AG10803 (cell line): ENCODE measurements around the gene SHISA5.

Experiments used
- DNase-seq: peaks from one replicate; pipeline ENCODE4 v3.0.0; 2010; ENCODE audit warnings: low read depth
- H3K4me3 ChIP-seq: 2 replicates; pipeline ENCODE4 v1.5.1; 2011; ENCODE audit warnings: mild to moderate bottlenecking, low read length, control low read depth
- TF ChIP-seq, protein P1 (sequence below): conservative IDR thresholded peaks from 2 replicates; pipeline ENCODE4 v1.5.1; 2011; ENCODE audit warnings: mild to moderate bottlenecking, low read length, control low read depth, inconsistent platforms

The SHISA5 gene

DNA sequence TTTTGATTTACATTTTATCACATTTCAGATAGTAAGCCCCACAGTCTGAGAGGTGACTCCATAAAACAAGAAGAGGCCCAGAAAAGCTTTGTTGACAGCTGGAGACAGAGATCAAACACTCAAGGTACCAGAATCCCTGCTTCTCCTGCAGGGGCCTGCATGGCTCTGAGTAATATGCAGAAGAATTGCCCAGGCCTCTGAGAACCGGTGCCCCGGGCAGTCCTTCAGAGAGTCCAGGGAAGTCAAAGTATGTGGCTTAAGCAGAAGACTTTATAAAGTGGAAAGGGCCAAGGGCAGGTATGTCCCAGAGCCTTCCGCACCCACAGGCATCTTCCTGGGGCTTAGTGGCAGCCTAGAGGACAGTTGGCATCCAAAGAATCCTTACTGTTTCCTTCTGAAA, 44.6 kb downstream of the SHISA5 start:
- DNase-seq, result no peak
- H3K4me3 ChIP-seq, result no peak overlapping the region
- TF ChIP-seq, protein P1, sequence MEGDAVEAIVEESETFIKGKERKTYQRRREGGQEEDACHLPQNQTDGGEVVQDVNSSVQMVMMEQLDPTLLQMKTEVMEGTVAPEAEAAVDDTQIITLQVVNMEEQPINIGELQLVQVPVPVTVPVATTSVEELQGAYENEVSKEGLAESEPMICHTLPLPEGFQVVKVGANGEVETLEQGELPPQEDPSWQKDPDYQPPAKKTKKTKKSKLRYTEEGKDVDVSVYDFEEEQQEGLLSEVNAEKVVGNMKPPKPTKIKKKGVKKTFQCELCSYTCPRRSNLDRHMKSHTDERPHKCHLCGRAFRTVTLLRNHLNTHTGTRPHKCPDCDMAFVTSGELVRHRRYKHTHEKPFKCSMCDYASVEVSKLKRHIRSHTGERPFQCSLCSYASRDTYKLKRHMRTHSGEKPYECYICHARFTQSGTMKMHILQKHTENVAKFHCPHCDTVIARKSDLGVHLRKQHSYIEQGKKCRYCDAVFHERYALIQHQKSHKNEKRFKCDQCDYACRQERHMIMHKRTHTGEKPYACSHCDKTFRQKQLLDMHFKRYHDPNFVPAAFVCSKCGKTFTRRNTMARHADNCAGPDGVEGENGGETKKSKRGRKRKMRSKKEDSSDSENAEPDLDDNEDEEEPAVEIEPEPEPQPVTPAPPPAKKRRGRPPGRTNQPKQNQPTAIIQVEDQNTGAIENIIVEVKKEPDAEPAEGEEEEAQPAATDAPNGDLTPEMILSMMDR, result no peak

DNA sequence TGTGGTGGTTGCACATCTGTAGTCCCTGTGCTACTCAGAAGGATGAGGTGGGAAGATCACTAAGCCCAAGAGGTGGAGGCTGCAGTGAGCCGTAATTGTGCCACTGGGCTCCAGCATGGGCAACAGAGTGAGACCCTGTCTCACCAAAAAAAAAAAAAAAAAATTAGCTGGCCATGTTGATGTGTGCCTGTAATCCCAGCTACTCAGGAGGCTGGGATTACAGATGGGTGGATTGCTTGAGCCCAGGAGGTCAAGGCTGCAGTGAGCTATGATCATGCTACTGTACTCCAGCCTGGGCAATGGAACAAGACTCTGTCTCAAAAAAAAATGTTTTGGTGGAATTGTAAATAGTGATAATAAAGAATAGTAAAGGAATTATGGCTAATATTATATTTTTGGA, 47.5 kb downstream of the SHISA5 start:
- DNase-seq, result no peak
- no peak overlapping the region for H3K4me3 ChIP-seq
- TF ChIP-seq, protein P1, result no peak

DNA sequence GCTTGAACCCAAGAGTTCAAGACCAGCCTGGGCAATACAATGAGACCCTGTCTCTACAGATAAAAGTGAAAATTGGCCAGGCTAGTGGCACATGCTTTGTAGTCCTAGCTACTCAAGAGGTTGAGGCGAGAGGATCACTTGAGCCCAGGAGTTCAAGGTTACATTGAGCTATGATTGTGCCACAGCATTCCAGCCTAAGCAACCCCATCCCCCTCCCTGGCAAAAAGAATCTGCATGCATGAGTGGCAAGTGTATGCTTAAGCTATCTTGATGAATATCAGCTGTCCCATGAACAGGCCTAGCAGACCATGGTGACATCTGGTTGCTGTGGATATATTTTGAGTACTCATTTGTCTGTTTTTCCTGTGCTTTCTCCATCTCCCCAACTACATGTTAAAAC, 52.7 kb downstream of the SHISA5 start:
- H3K4me3 ChIP-seq, result no peak overlapping the region
- DNase-seq, result no peak
- TF ChIP-seq, protein P1, result no peak

DNA sequence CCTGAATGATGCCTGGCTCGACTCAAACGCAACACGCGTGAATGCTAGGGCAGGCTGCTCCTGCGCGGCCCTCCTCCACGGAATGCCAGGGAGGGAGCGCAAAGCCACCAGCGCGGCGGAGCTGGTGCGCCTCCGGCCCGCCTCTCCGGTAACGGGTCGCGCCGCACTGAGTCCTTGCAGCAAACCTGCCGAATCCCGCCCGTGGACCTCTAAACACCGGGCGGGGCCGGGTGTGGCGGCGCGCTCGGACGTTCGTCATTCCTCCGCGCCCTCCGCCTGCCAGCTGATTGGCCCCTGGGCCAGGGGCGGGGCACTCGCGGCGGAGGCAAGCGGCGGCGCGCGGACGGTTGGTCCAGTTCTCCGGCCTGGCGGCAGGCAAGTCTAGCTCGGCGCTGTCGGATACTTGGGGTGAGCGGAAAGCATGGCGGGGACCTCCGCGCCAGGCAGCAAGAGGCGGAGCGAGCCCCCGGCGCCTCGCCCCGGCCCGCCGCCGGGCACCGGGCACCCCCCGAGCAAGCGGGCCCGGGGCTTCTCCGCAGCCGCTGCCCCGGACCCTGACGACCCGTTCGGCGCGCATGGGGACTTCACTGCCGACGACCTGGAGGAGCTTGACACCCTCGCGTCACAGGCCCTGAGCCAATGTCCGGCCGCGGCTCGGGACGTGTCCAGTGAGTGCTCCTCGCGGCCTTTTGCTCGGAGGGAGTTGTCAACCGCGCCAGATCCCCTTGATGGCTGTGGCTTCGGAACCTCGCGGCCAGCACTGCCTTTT, 57.4 kb downstream of the SHISA5 start, which contains the start of gene ATRIP:
Gene ATRIP (plus strand): TSS at position 313 of the 769 bp plus-strand sequence. CDS start 109 bp downstream, at position 422.
- DNase-seq, result peak; percentile 79
- TF ChIP-seq, protein P1, result no peak
- H3K4me3 ChIP-seq, result peak within 1 kb of the TSS; percentile 90

DNA sequence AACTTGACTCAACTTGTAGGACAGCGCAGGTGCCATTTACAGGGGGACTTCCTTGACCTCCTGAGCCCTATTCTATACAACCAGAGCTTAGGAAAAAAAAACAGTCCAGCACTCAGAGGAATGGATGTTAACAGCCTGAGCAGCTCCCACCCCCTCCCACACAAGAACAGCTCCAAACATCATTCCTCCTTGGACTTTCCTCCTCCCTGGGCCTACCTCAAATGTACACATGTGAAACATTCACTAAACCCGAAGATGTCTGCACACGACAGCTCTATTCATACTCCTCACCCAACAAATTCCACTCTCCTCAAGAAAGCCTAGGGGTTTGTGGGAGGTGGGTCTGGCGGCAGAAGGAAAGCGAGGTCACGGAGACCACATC, 57.9 kb downstream of the SHISA5 start:
- no peak for DNase-seq
- peak overlapping the region; percentile 90 for H3K4me3 ChIP-seq
- TF ChIP-seq, protein P1, result no peak

DNA sequence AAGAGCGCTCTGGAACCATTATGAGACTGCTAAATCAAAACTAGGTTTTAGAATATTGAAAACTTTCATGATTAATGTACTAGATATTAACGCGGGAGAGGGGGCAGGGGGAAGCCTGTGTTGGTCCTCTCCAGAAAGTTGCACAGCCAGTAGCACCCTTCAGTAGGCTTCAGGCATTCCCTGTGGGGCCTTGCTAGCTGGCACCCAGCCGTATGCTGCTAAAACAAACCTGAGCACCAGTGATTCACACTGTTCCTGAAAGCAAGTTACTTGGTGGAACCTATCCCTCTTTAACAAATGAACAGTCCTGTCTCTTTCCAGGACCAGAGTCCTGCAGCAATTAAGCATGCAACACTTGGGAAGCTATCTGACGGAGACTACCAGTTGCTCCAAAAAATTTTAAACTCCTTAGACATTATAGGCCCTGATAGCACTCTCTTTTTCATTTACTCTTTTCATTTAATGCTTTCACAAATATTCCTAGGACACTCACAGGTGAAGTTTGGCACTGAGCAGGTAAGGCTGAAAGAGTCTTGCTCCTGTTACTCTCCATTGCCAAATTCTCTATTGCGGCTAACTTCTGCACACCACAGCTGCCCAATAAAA, 58.6 kb downstream of the SHISA5 start:
- TF ChIP-seq, protein P1, result no peak
- DNase-seq, result no peak
- peak overlapping the region; percentile 90 for H3K4me3 ChIP-seq

DNA sequence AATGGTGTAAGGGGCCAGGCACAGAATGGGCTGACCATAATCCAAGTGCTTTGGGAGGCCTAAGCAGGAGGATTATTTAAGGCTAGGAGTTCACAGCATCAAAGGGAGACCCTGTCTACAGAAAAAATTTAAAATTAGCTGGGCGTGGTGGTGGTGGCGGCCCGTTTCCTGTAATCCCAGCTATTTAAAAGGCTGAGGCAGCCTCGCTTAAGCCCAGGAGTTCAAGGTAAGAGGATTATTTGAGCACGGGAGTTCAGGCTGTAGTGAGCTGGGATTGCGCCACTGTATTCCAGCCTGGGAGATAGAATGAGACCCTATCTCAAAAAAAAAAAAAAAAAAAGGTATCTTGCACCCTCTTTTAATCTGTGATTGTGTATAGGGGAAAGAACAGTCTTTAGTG, 62.0 kb downstream of the SHISA5 start:
- no peak for DNase-seq
- TF ChIP-seq, protein P1, result no peak
- H3K4me3 ChIP-seq, result peak overlapping the region; percentile 99; the same call in 1 of the 2 replicates
